Endodermal cell (in vitro differentiated cells): ENCODE results near the gene SCAI. TPM values are rescaled to one million over a fixed set of nuclear protein-coding genes. Genes with fewer than 3 reads are reported as not detected.

Source experiments
- DNase-seq: peaks from one replicate; pipeline ENCODE4 v3.0.0-alpha.2; 2017
- H3K27ac ChIP-seq: 2 replicates; pipeline ENCODE4 v1.5.1; 2013; ENCODE audit warnings: mild to moderate bottlenecking, low read depth, low read length, moderate library complexity
- H3K27me3 ChIP-seq: 2 replicates; pipeline ENCODE4 v1.6.1; 2013; ENCODE audit warnings: mild to moderate bottlenecking, low read length, moderate library complexity; ENCODE audit not compliant: insufficient read depth, control insufficient read depth, poor library complexity, severe bottlenecking
- H3K36me3 ChIP-seq: 2 replicates; pipeline ENCODE4 v1.7.0; 2013; ENCODE audit warnings: mild to moderate bottlenecking, low read length, moderate library complexity; ENCODE audit not compliant: control insufficient read depth, insufficient read depth
- H3K4me1 ChIP-seq: one replicate; pipeline ENCODE4 v1.7.0; 2013; ENCODE audit warnings: low read length; ENCODE audit not compliant: control insufficient read depth, insufficient read depth
- H3K4me3 ChIP-seq: 2 replicates; pipeline ENCODE4 v1.5.1; 2013; ENCODE audit warnings: mild to moderate bottlenecking, low read length, moderate library complexity
- H3K9ac ChIP-seq: 2 replicates; pipeline ENCODE4 v1.6.1; 2013; ENCODE audit warnings: mild to moderate bottlenecking, low read length, moderate library complexity; ENCODE audit not compliant: poor library complexity, severe bottlenecking; ENCODE audit errors: extremely low read depth
- H3K9me3 ChIP-seq: 2 replicates; pipeline ENCODE4 v1.6.1; 2013; ENCODE audit warnings: mild to moderate bottlenecking, low read length, moderate library complexity; ENCODE audit not compliant: control insufficient read depth
- H3K27ac Mint-ChIP-seq: 2 replicates; pipeline ENCODE4 v1.8.0; 2020; ENCODE audit warnings: mixed read lengths
- H3K27me3 Mint-ChIP-seq: 2 replicates; pipeline ENCODE4 v1.8.0; 2021; ENCODE audit warnings: mild to moderate bottlenecking, mixed read lengths; ENCODE audit not compliant: insufficient read depth
- H3K36me3 Mint-ChIP-seq: 2 replicates; pipeline ENCODE4 v1.8.0; 2020; ENCODE audit warnings: low read depth, mixed read lengths
- H3K4me1 Mint-ChIP-seq: 2 replicates; pipeline ENCODE4 v1.8.0; 2020; ENCODE audit warnings: mixed read lengths
- H3K4me3 Mint-ChIP-seq: 2 replicates; pipeline ENCODE4 v1.8.0; 2020; ENCODE audit warnings: mild to moderate bottlenecking, moderate library complexity, mixed read lengths
- H3K9me3 Mint-ChIP-seq: 2 replicates; pipeline ENCODE4 v1.8.0; 2020; ENCODE audit warnings: mild to moderate bottlenecking, mixed read lengths
- WGBS, 2 experiments: methylation state at CpG; one replicate each; pipeline versions ENCODE4 v1.1.5 to v1.1.7; 2013; ENCODE audit warnings: missing lambda C conversion rate in 2 of 2, mixed read lengths in 1 of 2; ENCODE audit not compliant: insufficient coverage in 1 of 2, insufficient read length in 1 of 2; 5-methylcytosine and 5-hydroxymethylcytosine counted together
- total RNA-seq, 2 donors: library from RNA; stranded (reverse); fragmentation: NEBNext Ultra II Directional in 1 of 2; extraction: Animal tissue kit (Norgen Biotek cat#: 25700) in 1 of 2; gene quantifications; 2 replicates in 1 of 2; 3 replicates in 1 of 2; pipeline ENCODE4 v1.2.1, GENCODE V29; 2021
- TF ChIP-seq, protein P1 (sequence below): fragments of 200-600 bp; sonication (generic); conservative IDR thresholded peaks from 2 replicates; pipeline ENCODE4 v1.5.0; 2021; ENCODE audit warnings: antibody characterized with exemption, mild to moderate bottlenecking

The SCAI gene
- total RNA-seq, 2 donors from 2014 or later = 22.9 to 34.7 TPM

DNA sequence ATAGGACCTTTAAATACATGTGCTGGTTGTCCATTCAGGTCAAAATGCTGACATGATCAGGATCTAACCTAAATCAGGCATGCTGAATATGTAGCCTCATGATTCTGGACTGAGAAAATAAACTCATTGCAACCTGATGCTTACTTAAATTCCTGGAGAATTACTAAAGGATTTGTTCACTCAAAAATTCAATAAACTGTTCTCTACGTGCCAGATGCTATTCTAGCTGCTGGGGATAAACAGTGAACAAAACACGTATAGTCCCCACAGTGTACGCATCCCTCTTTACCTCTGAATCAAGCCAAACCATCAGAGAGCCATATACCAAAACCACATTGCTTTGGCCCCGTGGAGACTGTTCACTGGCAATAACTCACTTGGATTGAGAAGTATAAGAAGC is 6.1 kb downstream of the SCAI start:
- no peaks in the 10 kb centered on the region for H3K4me1 ChIP-seq
- no peaks in the 10 kb centered on the region for H3K27me3 Mint-ChIP-seq
- no peak overlapping the region for H3K27ac Mint-ChIP-seq
- H3K9me3 Mint-ChIP-seq = no peaks in the 10 kb centered on the region
- no peak for DNase-seq
- H3K36me3 ChIP-seq = peaks cover 16% of the 10 kb centered on the region
- WGBS, 2 experiments = 95 to 100% methylated on average over 2 to 4 of the region's 4 CpGs
- H3K36me3 Mint-ChIP-seq = peaks cover 31% of the 10 kb centered on the region
- no peaks in the 10 kb centered on the region for H3K9me3 ChIP-seq
- H3K4me1 Mint-ChIP-seq = no peaks in the 10 kb centered on the region
- H3K27me3 ChIP-seq = no peaks in the 10 kb centered on the region
- H3K4me3 ChIP-seq = no peak overlapping the region
- no peak overlapping the region for H3K9ac ChIP-seq
- no peak overlapping the region for H3K4me3 Mint-ChIP-seq
- TF ChIP-seq, protein P1, sequence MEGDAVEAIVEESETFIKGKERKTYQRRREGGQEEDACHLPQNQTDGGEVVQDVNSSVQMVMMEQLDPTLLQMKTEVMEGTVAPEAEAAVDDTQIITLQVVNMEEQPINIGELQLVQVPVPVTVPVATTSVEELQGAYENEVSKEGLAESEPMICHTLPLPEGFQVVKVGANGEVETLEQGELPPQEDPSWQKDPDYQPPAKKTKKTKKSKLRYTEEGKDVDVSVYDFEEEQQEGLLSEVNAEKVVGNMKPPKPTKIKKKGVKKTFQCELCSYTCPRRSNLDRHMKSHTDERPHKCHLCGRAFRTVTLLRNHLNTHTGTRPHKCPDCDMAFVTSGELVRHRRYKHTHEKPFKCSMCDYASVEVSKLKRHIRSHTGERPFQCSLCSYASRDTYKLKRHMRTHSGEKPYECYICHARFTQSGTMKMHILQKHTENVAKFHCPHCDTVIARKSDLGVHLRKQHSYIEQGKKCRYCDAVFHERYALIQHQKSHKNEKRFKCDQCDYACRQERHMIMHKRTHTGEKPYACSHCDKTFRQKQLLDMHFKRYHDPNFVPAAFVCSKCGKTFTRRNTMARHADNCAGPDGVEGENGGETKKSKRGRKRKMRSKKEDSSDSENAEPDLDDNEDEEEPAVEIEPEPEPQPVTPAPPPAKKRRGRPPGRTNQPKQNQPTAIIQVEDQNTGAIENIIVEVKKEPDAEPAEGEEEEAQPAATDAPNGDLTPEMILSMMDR = no peak
- H3K27ac ChIP-seq = no peak overlapping the region

DNA sequence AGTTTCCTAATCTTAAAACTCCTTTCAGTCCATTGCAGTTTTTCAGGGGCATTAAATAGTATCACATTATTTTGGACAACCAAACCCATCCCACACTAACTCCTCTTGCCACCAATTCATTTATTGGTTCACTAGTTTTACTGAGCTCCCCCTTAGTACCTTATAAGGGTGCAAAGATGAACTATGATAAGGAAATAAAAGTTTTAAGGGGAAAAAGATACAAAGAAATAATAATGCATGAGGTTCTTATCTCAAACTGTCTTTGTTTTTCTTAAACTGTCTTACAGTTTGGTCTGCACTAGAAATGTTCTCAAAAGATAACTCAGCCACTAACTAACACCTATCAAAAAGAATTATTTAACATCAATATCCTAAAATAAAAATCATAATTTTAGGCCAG is 8.4 kb downstream of the SCAI start:
- peaks cover 4% of the 10 kb centered on the region for H3K4me1 Mint-ChIP-seq
- H3K27me3 Mint-ChIP-seq = no peaks in the 10 kb centered on the region
- Histone ChIP-seq H3K4me1 (no peaks in the 10 kb centered on the region), H3K9me3 (no peaks in the 10 kb centered on the region), H3K9ac (no peak overlapping the region), H3K36me3 (peaks cover 6% of the 10 kb centered on the region), H3K27ac (no peak overlapping the region), H3K27me3 (no peaks in the 10 kb centered on the region), H3K4me3 (no peak overlapping the region)
- H3K36me3 Mint-ChIP-seq = peaks cover 26% of the 10 kb centered on the region
- DNase-seq = no peak
- no peak overlapping the region for H3K27ac Mint-ChIP-seq
- TF ChIP-seq, protein P1 = no peak
- no peak overlapping the region for H3K4me3 Mint-ChIP-seq
- no peaks in the 10 kb centered on the region for H3K9me3 Mint-ChIP-seq

DNA sequence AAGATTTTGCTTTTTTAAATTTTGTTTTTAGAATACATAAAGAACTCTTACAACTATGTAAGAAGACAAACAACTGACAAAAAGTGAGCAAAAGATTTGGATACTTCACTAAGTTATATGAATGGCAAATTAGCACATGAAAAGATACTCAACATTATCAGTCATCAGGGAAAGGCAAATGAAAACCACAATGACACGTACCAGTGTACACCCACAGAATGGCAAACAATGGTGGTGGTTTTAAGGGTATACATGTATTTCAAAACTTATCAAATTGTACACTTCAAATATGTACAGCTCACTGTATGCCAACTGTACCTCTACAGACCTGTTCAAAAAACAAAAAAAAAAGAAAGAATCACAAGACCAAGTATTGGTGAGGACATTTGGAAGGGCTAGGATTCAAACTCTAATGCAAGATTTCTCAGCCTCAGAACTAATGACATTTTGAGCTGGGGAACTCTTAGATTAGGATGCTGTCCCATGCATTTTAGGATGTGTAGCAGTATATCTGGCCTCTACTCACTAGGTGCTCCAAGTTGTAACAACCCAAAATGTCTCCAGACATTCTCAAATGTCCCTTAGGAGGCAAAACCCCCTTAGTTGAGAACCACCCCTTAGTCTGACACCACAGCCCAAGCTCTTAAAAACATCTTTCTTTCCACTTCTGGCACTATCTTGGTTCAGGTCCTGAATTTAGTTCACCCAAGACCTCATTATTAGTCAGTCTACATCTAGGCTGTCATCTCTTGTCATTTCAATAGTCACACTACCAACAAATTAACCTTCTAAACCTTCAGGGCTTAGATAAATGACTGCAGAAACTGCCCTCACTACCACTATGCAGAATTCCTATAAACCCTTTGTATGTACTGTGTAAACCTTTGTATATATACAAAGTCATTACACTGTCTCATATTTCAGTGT is 9.7 kb downstream of the SCAI start:
- H3K27ac Mint-ChIP-seq = no peak overlapping the region
- H3K36me3 Mint-ChIP-seq = peaks cover 16% of the 10 kb centered on the region
- Histone ChIP-seq H3K27me3 (no peaks in the 10 kb centered on the region), H3K4me3 (no peak overlapping the region), H3K9me3 (no peaks in the 10 kb centered on the region), H3K4me1 (no peaks in the 10 kb centered on the region), H3K36me3 (no peaks in the 10 kb centered on the region), H3K27ac (no peak overlapping the region), H3K9ac (no peak overlapping the region)
- H3K4me1 Mint-ChIP-seq = peaks cover 4% of the 10 kb centered on the region
- H3K27me3 Mint-ChIP-seq = no peaks in the 10 kb centered on the region
- no peaks in the 10 kb centered on the region for H3K9me3 Mint-ChIP-seq
- WGBS, 2 experiments = 100% methylated on average over 1 of the region's 1 CpG; no CpG with 5 or more reads in 1 of the 2 experiments
- TF ChIP-seq, protein P1 = no peak
- DNase-seq = no peak
- H3K4me3 Mint-ChIP-seq = no peak overlapping the region
